ENCODE measurements around the gene STIM2.
"Not testable (repeated sequence)": the region's sequence is repeated elsewhere in the genome, so short reads cannot be mapped to it uniquely, and the experiment has no call there.

STIM2 gene

DNA sequence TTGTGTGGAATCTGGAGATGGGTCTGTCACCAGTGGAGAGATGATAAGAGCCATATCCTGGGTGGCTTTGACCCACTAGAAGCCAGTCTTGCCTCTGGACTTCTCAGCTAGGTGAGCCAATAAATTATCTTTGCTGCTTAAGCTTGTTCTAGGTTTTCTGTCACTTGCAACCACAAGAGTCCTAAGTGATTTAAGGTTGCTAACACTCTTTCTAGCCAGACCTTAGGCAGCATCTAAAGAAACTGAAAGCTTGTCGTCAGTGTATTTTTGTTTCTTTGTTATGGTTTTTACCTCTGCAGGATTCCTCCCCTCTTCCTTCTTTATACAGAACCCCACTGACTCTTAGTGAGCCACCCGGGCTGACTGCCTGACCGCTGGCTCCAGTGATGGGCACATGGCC is 37.1 kb upstream of the STIM2 start:
- no peaks in the 10 kb centered on the region for H3K27me3 ChIP-seq (ENCODE audit: insufficient read depth, low read length)
- no peak overlapping the region for H2AFZ ChIP-seq (ENCODE audit: low read length)
- no peaks in the 10 kb centered on the region for H3F3A ChIP-seq (ENCODE audit: insufficient read depth, low read length)
- peaks cover 7% of the 10 kb centered on the region; the same call in 1 of the 2 replicates for H3K36me3 ChIP-seq (ENCODE audit: insufficient read depth, low read length)
- H3K9ac ChIP-seq (ENCODE audit: low read length): no peak overlapping the region
- H4K20me1 ChIP-seq (ENCODE audit: insufficient read depth, low read length): no peaks in the 10 kb centered on the region
- no peak for TF ChIP-seq EZH2 (IDR thresholded peaks at IDR 0.05; ENCODE audit: borderline replicate concordance, low read length)
- TF ChIP-seq, protein P1, sequence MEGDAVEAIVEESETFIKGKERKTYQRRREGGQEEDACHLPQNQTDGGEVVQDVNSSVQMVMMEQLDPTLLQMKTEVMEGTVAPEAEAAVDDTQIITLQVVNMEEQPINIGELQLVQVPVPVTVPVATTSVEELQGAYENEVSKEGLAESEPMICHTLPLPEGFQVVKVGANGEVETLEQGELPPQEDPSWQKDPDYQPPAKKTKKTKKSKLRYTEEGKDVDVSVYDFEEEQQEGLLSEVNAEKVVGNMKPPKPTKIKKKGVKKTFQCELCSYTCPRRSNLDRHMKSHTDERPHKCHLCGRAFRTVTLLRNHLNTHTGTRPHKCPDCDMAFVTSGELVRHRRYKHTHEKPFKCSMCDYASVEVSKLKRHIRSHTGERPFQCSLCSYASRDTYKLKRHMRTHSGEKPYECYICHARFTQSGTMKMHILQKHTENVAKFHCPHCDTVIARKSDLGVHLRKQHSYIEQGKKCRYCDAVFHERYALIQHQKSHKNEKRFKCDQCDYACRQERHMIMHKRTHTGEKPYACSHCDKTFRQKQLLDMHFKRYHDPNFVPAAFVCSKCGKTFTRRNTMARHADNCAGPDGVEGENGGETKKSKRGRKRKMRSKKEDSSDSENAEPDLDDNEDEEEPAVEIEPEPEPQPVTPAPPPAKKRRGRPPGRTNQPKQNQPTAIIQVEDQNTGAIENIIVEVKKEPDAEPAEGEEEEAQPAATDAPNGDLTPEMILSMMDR (IDR thresholded peaks at IDR 0.05; ENCODE audit: low read length): no peak
- H3K9me3 ChIP-seq (ENCODE audit: low read length): no peaks in the 10 kb centered on the region
- no peaks in the 10 kb centered on the region for H3K79me2 ChIP-seq (ENCODE audit: insufficient read depth, low read length)
- no peaks in the 10 kb centered on the region for H3K9me2 ChIP-seq (ENCODE audit: low read depth, low read length)
- H3K4me1 ChIP-seq (ENCODE audit: insufficient read depth, low read length, severe bottlenecking): peaks cover 65% of the 10 kb centered on the region
- peak overlapping the region; percentile 84 for H3K27ac ChIP-seq (ENCODE audit: low read depth, low read length, poor library complexity, severe bottlenecking)
- no peak overlapping the region for H3K4me3 ChIP-seq (ENCODE audit: low read depth, low read length, poor library complexity, severe bottlenecking)
- no peak overlapping the region for H3K4me2 ChIP-seq (ENCODE audit: low read length)

DNA sequence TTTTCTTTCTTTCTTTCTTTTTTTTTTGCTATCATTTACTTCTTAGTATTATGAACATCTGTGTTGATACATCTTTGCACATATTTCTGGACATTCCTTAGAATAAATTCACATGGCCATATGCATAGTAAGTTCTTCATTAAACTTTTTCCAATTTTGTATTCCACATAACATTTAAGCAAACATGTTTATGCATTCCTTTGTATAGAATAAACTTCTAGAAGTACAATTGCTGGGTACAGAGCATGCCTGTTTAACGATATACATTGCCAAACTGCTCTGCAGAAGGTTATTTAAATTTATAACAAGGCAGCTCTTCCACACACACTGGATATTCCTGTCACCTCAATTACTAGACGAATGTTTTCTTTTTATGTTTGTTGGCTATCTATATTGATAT is 36.0 kb upstream of the STIM2 start:
- Histone ChIP-seq H4K20me1 (ENCODE audit: insufficient read depth, low read length) (no peaks in the 10 kb centered on the region), H3K4me2 (ENCODE audit: low read length) (no peak overlapping the region), H3K27me3 (ENCODE audit: insufficient read depth, low read length) (no peaks in the 10 kb centered on the region), H3K27ac (ENCODE audit: low read depth, low read length, poor library complexity, severe bottlenecking) (peak overlapping the region; percentile 99), H3K79me2 (ENCODE audit: insufficient read depth, low read length) (no peaks in the 10 kb centered on the region), H3K36me3 (ENCODE audit: insufficient read depth, low read length) (peaks cover 7% of the 10 kb centered on the region; the same call in 1 of the 2 replicates), H3K9me3 (ENCODE audit: low read length) (no peaks in the 10 kb centered on the region), H3K9me2 (ENCODE audit: low read depth, low read length) (no peaks in the 10 kb centered on the region), H3K4me1 (ENCODE audit: insufficient read depth, low read length, severe bottlenecking) (peaks cover 65% of the 10 kb centered on the region), H3K9ac (ENCODE audit: low read length) (no peak overlapping the region), H3F3A (ENCODE audit: insufficient read depth, low read length) (no peaks in the 10 kb centered on the region), H3K4me3 (ENCODE audit: low read depth, low read length, poor library complexity, severe bottlenecking) (no peak overlapping the region), H2AFZ (ENCODE audit: low read length) (no peak overlapping the region)
- no peak for TF ChIP-seq EZH2 (IDR thresholded peaks at IDR 0.05; ENCODE audit: borderline replicate concordance, low read length)
- TF ChIP-seq, protein P1 (IDR thresholded peaks at IDR 0.05; ENCODE audit: low read length): no peak

DNA sequence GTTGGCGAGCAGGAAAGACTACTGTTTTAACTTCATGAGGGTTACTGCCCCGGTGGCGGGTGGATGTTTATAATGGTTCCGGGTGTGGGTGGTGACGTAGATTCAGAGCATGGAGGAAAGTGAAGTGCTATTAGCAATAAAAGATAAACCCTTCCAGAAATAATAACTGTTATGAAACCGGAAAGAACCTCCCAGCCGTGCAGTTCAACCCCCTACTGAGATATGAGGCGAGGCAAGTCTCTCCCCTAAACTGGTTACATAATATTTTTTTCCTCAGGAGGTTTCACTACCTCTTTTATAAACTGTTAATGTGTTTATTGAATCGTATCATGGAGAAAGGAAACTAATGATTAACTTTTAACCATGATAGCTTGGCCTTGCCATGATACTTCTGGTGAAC is 33.9 kb upstream of the STIM2 start:
- Histone ChIP-seq H3K9ac (ENCODE audit: low read length) (peak overlapping the region; percentile 65), H3K9me2 (ENCODE audit: low read depth, low read length) (no peaks in the 10 kb centered on the region), H3K4me3 (ENCODE audit: low read depth, low read length, poor library complexity, severe bottlenecking) (peak overlapping the region; percentile 31), H2AFZ (ENCODE audit: low read length) (no peak overlapping the region), H3K27me3 (ENCODE audit: insufficient read depth, low read length) (no peaks in the 10 kb centered on the region), H3K4me2 (ENCODE audit: low read length) (peak overlapping the region; percentile 64), H4K20me1 (ENCODE audit: insufficient read depth, low read length) (no peaks in the 10 kb centered on the region), H3K4me1 (ENCODE audit: insufficient read depth, low read length, severe bottlenecking) (peaks cover 80% of the 10 kb centered on the region), H3F3A (ENCODE audit: insufficient read depth, low read length) (no peaks in the 10 kb centered on the region; the same call in 1 of the 2 replicates), H3K79me2 (ENCODE audit: insufficient read depth, low read length) (no peaks in the 10 kb centered on the region), H3K9me3 (ENCODE audit: low read length) (no peaks in the 10 kb centered on the region), H3K27ac (ENCODE audit: low read depth, low read length, poor library complexity, severe bottlenecking) (peak overlapping the region; percentile 99), H3K36me3 (ENCODE audit: insufficient read depth, low read length) (peaks cover 7% of the 10 kb centered on the region; the same call in 1 of the 2 replicates)
- no peak for TF ChIP-seq EZH2 (IDR thresholded peaks at IDR 0.05; ENCODE audit: borderline replicate concordance, low read length)
- TF ChIP-seq, protein P1 (IDR thresholded peaks at IDR 0.05; ENCODE audit: low read length): no peak

DNA sequence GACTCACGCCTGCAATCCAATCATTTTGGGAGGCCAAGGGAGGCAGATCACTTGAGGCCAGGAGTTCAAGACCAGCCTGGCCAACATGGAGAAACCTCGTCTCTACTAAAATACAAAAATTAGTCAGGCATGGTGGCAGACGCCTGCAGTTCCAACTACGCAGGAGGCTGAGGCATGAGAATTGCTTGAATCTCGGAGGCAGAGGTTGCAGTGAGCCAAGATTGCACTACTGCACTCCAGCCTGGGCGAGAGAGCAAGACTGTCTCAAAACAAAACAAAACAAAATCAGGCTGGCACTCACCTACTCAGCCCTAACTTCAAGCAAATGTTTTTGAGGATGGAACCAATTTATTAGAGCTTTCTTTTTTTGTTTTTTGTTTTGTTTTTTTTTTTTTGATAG is 33.3 kb upstream of the STIM2 start:
- H3K4me1 ChIP-seq (ENCODE audit: insufficient read depth, low read length, severe bottlenecking): peaks cover 80% of the 10 kb centered on the region
- H3K9me2 ChIP-seq (ENCODE audit: low read depth, low read length); H3F3A ChIP-seq (ENCODE audit: insufficient read depth, low read length); H3K4me3 ChIP-seq (ENCODE audit: low read depth, low read length, poor library complexity, severe bottlenecking); H3K36me3 ChIP-seq (ENCODE audit: insufficient read depth, low read length); H3K9me3 ChIP-seq (ENCODE audit: low read length); H4K20me1 ChIP-seq (ENCODE audit: insufficient read depth, low read length); H3K79me2 ChIP-seq (ENCODE audit: insufficient read depth, low read length); H3K27me3 ChIP-seq (ENCODE audit: insufficient read depth, low read length); H2AFZ ChIP-seq (ENCODE audit: low read length): not testable (repeated sequence)
- H3K27ac ChIP-seq (ENCODE audit: low read depth, low read length, poor library complexity, severe bottlenecking): peak overlapping the region; percentile 99
- H3K4me2 ChIP-seq (ENCODE audit: low read length): peak overlapping the region; percentile 64
- H3K9ac ChIP-seq (ENCODE audit: low read length): peak overlapping the region; percentile 64

Data from OCI-LY1 (cell line).